SK-N-SH (cell line): ENCODE measurements around the gene CRPPA.

Source experiments
- EP300 ChIP-seq, 2 experiments: IDR thresholded peaks; 2 replicates each; pipeline versions ENCODE4 v1.4.0 to v1.6.1; 2012; ENCODE audit warnings: borderline replicate concordance in 1 of 2, low read depth in 1 of 2, low read length in 1 of 2
- GABPA ChIP-seq: IDR thresholded peaks from 2 replicates; pipeline ENCODE4 v1.4.0; 2012; ENCODE audit warnings: low read depth, mild to moderate bottlenecking
- GATA2 ChIP-seq: sonication (generic); formaldehyde crosslinking; IDR thresholded peaks from 2 replicates; pipeline ENCODE4 v1.5.0; 2020; ENCODE audit warnings: mild to moderate bottlenecking, missing genetic modification reagents
- JUND ChIP-seq: IDR thresholded peaks from 2 replicates; pipeline ENCODE4 v1.4.0; 2012
- MXI1 ChIP-seq: IDR thresholded peaks from 2 replicates; pipeline ENCODE4 v1.6.1; 2012; ENCODE audit warnings: mild to moderate bottlenecking, low read depth, low read length, improper control_type of control experiment
- NRF1 ChIP-seq: IDR thresholded peaks from 2 replicates; pipeline ENCODE4 v1.6.1; 2012; ENCODE audit warnings: low read depth, mild to moderate bottlenecking, low read length
- POLR2AphosphoS5 ChIP-seq: IDR thresholded peaks from 2 replicates; pipeline ENCODE4 v1.6.1; 2012; ENCODE audit warnings: low read depth, low read length
- REST ChIP-seq: IDR thresholded peaks from 2 replicates; pipeline ENCODE4 v1.6.1; 2012; ENCODE audit warnings: mild to moderate bottlenecking, low read depth, low read length, moderate library complexity
- RFX5 ChIP-seq: IDR thresholded peaks from 2 replicates; pipeline ENCODE4 v1.6.1; 2012; ENCODE audit warnings: mild to moderate bottlenecking, improper control_type of control experiment, low read length
- SIN3A ChIP-seq: IDR thresholded peaks from 2 replicates; pipeline ENCODE4 v1.6.1; 2012; ENCODE audit warnings: low read depth, mild to moderate bottlenecking, low read length, moderate library complexity, borderline replicate concordance
- TAF1 ChIP-seq: IDR thresholded peaks from 2 replicates; pipeline ENCODE4 v1.6.1; 2012; ENCODE audit warnings: low read depth, mild to moderate bottlenecking, low read length, moderate library complexity, borderline replicate concordance
- TF ChIP-seq, protein P1 (sequence below): fragments of 200-600 bp; sonication (generic); IDR thresholded peaks from 2 replicates; pipeline ENCODE4 v1.6.1; 2017; ENCODE audit warnings: antibody characterized with exemption, mild to moderate bottlenecking, moderate library complexity
- TF ChIP-seq, protein P2 (sequence below): IDR thresholded peaks from 2 replicates; pipeline ENCODE4 v1.4.0; 2012; ENCODE audit warnings: low read depth, borderline replicate concordance
- TF ChIP-seq, protein P3 (sequence below): fragments of 150-350 bp; IDR thresholded peaks from 2 replicates; pipeline ENCODE4 v1.6.1; 2017; ENCODE audit warnings: antibody characterized with exemption, low read length, low read depth, borderline replicate concordance

DNA sequence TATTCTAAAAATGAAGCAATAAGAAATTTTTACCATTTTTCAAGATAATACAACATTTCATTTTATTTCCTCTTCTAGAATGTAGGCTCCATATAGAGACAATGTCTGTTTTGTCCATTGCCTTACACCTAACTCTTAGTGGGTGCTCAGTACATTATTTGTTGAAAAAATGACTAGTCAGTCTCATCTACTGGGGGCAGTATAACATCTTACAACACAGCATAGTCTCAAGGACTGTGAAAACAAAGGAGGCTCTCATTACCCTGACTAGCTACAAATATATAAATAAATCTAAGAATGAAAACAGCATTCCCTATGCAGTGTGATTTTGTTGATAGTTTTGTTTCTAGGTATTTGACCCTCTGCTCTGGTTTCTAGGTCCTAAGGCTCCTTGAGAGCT is 11.6 kb downstream of the CRPPA start:
- TF ChIP-seq, protein P1, sequence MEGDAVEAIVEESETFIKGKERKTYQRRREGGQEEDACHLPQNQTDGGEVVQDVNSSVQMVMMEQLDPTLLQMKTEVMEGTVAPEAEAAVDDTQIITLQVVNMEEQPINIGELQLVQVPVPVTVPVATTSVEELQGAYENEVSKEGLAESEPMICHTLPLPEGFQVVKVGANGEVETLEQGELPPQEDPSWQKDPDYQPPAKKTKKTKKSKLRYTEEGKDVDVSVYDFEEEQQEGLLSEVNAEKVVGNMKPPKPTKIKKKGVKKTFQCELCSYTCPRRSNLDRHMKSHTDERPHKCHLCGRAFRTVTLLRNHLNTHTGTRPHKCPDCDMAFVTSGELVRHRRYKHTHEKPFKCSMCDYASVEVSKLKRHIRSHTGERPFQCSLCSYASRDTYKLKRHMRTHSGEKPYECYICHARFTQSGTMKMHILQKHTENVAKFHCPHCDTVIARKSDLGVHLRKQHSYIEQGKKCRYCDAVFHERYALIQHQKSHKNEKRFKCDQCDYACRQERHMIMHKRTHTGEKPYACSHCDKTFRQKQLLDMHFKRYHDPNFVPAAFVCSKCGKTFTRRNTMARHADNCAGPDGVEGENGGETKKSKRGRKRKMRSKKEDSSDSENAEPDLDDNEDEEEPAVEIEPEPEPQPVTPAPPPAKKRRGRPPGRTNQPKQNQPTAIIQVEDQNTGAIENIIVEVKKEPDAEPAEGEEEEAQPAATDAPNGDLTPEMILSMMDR: no peak
- TF ChIP-seq POLR2AphosphoS5 (no peak), EP300 (IDR thresholded peaks at IDR 0.05; ENCODE audit: borderline replicate concordance in 1 of 2, low read depth in 1 of 2, low read length in 1 of 2) (no peak), GABPA (no peak), RFX5 (no peak), TAF1 (no peak), JUND (no peak), SIN3A (no peak), NRF1 (no peak), MXI1 (no peak), GATA2 (no peak), REST (no peak)
- TF ChIP-seq, protein P2, sequence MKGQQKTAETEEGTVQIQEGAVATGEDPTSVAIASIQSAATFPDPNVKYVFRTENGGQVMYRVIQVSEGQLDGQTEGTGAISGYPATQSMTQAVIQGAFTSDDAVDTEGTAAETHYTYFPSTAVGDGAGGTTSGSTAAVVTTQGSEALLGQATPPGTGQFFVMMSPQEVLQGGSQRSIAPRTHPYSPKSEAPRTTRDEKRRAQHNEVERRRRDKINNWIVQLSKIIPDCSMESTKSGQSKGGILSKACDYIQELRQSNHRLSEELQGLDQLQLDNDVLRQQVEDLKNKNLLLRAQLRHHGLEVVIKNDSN: no peak
- TF ChIP-seq, protein P3, sequence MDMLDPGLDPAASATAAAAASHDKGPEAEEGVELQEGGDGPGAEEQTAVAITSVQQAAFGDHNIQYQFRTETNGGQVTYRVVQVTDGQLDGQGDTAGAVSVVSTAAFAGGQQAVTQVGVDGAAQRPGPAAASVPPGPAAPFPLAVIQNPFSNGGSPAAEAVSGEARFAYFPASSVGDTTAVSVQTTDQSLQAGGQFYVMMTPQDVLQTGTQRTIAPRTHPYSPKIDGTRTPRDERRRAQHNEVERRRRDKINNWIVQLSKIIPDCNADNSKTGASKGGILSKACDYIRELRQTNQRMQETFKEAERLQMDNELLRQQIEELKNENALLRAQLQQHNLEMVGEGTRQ: no peak
